C4-2B (cell line): ENCODE results near the gene JMJD7.

ENCODE experiments used
- H3K27ac ChIP-seq: fragments of 450-650 bp; 2 replicates; pipeline ENCODE4 v1.5.1; 2017
- ZFX ChIP-seq: fragments of 450-650 bp; IDR thresholded peaks from 2 replicates; pipeline ENCODE4 v1.6.1; 2017
- TF ChIP-seq, protein P1 (sequence below): fragments of 450-650 bp; conservative IDR thresholded peaks from 2 replicates; pipeline ENCODE4 v1.5.1; 2017; ENCODE audit warnings: mild to moderate bottlenecking

Gene JMJD7

DNA sequence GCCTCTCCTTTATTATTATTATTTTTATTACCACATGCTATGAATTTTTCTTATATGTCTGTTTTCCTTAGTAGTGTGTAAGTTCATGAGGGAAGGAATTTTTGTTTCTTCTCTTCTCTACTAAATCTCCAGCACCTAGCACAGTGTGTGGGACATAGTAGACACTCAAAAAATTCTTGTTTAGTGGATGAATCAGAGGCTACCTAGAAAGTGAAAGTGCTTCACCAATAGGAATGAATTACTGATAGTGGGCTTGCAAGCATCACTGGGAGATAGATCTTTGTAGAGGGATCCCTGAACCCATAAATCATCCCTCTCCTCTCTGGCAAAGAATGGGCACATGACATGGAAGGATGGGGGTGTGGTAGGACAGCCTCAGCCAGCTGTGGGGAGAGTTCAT lies 57.4 kb downstream of the JMJD7 start:
- H3K27ac ChIP-seq = no peak overlapping the region
- TF ChIP-seq, protein P1, sequence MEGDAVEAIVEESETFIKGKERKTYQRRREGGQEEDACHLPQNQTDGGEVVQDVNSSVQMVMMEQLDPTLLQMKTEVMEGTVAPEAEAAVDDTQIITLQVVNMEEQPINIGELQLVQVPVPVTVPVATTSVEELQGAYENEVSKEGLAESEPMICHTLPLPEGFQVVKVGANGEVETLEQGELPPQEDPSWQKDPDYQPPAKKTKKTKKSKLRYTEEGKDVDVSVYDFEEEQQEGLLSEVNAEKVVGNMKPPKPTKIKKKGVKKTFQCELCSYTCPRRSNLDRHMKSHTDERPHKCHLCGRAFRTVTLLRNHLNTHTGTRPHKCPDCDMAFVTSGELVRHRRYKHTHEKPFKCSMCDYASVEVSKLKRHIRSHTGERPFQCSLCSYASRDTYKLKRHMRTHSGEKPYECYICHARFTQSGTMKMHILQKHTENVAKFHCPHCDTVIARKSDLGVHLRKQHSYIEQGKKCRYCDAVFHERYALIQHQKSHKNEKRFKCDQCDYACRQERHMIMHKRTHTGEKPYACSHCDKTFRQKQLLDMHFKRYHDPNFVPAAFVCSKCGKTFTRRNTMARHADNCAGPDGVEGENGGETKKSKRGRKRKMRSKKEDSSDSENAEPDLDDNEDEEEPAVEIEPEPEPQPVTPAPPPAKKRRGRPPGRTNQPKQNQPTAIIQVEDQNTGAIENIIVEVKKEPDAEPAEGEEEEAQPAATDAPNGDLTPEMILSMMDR = no peak
- no peak for TF ChIP-seq ZFX

DNA sequence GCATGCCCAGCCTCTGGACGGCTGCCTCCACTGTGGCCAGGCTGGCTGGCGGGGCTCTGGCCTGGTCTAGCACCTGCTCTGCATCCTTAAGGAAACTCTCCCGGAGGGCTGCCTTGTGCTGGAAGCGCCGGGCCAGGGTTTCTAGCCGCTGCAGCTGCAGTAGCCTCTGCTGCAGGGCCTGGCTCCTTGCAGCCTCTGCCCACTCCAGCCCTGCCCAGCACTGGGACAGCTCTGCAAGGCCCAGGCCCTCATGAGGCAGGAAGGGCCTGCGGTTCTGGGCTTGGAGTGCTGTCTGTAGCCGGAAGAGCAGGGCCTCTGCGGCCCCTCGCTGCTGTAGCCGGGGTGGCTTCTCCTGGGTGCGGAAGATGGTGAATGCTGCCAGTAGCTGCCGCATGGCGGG lies 57.9 kb downstream of the JMJD7 start:
- TF ChIP-seq, protein P1 = no peak
- no peak for TF ChIP-seq ZFX
- no peak overlapping the region for H3K27ac ChIP-seq

DNA sequence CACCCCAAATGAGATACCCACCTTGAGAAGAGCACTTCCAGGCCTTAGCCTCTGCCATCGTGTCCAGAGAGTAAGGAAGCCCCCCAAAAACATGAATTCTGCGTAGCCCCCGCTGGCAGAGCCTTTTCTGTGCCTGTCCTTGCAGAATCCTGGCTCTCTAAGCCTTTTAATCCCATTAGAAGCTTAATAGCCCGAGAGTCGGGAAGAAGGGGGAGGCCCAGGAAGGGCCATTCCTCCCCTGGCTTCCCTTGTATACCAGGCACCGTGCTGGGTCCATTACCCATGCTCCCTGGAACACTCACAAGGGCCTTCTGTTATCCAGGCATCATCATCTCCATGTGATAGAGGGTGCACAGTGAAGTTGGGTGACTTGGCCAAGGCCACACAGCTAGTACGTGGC lies 58.8 kb downstream of the JMJD7 start:
- H3K27ac ChIP-seq = no peak overlapping the region
- TF ChIP-seq, protein P1 = no peak
- TF ChIP-seq ZFX = no peak

DNA sequence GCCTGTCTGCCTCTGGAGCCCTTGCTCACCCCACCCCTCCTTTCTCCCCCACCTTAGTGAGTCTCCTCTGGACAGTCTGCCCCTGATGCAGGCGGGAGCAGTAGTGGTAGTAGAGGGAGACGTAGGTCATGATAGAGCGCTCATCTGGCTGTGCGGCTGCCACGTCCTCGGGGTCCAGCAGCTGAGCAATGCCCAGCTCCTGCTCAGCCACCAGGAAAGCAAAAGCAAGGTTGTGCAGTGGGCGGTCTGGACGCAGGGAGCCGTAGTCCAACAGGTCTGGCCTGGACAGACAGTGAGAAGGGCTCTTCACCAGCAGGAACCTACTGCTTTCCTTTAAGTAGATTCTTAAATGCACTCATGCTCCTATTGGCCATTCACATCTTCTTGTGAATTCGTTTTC lies 59.3 kb downstream of the JMJD7 start:
- no peak overlapping the region for H3K27ac ChIP-seq
- no peak for TF ChIP-seq ZFX
- TF ChIP-seq, protein P1 = no peak
